ENCODE data around the gene MYLK3. TPM values are rescaled to one million over a fixed set of nuclear protein-coding genes. Genes with fewer than 3 reads are reported as not detected.

MYLK3 gene
- total RNA-seq, result under 0.01 and 0.13 TPM in 2 replicates

GRCh38 chr16:46747777-46748651 lies at the start of gene MYLK3:
Gene MYLK3 (minus strand): TSS chr16:46748344. CDS start chr16:46748193, 151 bp downstream.

DNA sequence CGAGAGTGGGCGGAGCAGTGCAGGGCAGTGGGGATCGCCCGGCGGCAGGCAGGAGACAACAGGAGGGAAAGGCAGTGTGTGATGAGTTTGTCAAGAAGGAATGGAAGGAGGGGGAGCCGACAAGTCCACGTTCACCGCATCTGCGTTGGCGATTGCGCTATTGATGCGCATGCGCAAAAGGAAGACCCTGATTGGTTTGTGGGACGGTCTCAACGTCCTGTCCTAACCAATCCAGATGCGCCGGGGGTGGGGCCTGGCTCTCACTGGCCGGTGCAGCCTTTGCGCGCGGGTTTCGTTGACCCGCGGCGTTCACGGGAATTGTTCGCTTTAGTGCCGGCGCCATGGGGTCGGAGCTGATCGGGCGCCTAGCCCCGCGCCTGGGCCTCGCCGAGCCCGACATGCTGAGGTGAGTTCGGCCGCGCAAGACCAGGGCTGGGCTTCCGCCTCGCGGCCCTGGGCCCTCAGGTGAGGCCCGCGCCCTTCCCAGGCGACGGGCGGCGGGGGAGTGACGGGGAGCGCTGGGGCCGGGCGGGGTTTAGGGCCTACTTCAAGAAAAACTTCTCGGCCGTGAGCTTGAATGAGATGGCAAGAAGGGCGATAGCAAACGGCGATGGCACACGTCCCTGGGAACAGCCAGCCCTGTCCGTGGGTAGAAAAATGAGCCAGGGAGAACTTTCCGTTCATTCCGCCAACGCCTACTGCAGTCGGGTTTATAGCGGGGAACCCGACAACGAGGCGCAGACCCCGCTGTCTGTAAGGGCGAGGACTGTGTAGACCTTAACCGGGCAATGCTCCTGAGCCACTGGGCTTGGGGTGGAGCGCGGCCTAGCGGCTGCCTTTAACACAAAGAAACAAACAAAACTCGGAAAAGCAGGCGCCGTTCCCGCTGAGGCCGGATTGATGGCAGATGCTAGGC lies 58.5 kb downstream of the MYLK3 start, which contains the start of gene ORC6:
Gene ORC6 (plus strand): TSS at position 295 of the 916 bp plus-strand sequence. CDS start 47 bp downstream, at position 342.

GRCh38 chr16:46688654-46689364 lies 59.3 kb downstream of the MYLK3 start, which contains the start of gene VPS35:
Gene VPS35 (minus strand): TSS chr16:46689178. CDS start chr16:46689133, 45 bp downstream.

Other genes with a start within 250 kb of the MYLK3 start
- 54.8 and 68.9 TPM in 2 replicates for gene SHCBP1, start 127.0 kb downstream of the MYLK3 start, total RNA-seq
- 199 and 225 TPM in 2 replicates for gene VPS35, start 59.2 kb downstream of the MYLK3 start, total RNA-seq
- 25.9 and 26.0 TPM in 2 replicates for gene ORC6, start 58.7 kb downstream of the MYLK3 start, total RNA-seq
- gene C16orf87, start 82.8 kb upstream of the MYLK3 start, total RNA-seq, result 8.0 and 10.1 TPM in 2 replicates
- 10.6 and 10.7 TPM in 2 replicates for gene GPT2, start 136.0 kb upstream of the MYLK3 start, total RNA-seq
- gene DNAJA2, start 225.3 kb upstream of the MYLK3 start, total RNA-seq, result 88.3 and 97.9 TPM in 2 replicates

Data from thoracic aorta endothelial cell (primary cell).